ENCODE data around the gene LRRC8B.

DNA sequence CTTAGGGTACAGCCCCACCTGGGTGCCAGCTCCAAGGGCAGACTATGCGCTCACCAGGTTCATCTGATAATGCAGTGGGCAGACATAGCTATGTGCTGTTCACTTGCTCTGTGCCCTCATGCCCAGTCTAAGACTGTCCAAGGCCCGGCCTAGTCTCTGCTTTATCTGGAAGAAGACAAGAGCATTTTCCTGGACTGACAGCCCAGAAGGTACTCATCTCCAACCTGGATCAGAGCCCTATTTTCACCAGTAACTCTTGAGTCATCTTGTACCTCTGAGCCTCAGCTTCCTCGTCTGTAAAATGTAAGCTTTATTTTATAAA, 79.7 kb downstream of the LRRC8B start:
- TF ChIP-seq, protein P1, sequence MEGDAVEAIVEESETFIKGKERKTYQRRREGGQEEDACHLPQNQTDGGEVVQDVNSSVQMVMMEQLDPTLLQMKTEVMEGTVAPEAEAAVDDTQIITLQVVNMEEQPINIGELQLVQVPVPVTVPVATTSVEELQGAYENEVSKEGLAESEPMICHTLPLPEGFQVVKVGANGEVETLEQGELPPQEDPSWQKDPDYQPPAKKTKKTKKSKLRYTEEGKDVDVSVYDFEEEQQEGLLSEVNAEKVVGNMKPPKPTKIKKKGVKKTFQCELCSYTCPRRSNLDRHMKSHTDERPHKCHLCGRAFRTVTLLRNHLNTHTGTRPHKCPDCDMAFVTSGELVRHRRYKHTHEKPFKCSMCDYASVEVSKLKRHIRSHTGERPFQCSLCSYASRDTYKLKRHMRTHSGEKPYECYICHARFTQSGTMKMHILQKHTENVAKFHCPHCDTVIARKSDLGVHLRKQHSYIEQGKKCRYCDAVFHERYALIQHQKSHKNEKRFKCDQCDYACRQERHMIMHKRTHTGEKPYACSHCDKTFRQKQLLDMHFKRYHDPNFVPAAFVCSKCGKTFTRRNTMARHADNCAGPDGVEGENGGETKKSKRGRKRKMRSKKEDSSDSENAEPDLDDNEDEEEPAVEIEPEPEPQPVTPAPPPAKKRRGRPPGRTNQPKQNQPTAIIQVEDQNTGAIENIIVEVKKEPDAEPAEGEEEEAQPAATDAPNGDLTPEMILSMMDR (IDR thresholded peaks at IDR 0.05; ENCODE audit: insufficient read depth, low read length, poor library complexity, severe bottlenecking): no peak
- no peak for TF ChIP-seq EZH2phosphoT487 (conservative IDR thresholded peaks at IDR 0.05; ENCODE audit: low read length)

All from SU-DHL-6 (cell line).